ENCODE measurements around the gene STXBP4. TPM values are rescaled to one million over a fixed set of nuclear protein-coding genes. Genes with fewer than 3 reads are reported as not detected.

Gene STXBP4
- total RNA-seq, 6 donors from 2014 or later: 9.1 to 24.7 (median 11.9) TPM

DNA sequence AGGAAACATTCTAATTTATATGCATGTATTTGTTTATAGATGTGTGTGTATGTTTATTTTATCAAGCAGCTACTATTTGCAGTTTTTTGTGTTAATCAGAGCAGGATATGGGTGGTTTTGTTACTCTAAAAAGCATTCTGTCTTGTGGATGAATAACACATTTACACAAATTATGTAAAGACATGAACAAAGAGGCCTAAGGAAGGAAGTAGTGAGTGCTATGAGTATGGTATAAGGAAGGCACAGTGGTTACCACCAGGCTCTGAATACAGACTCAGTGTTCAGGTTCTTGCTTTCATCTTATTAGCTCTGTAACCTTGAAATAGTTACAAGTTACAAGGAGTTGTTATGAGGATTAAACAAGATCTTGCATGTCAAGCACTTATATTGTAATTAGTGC is 33.9 kb downstream of the STXBP4 start:
- Histone ChIP-seq H3K27me3 (no peaks in the 10 kb centered on the region), H3K9me3 (no peaks in the 10 kb centered on the region), H3K4me3 (no peak overlapping the region), H3K27ac (no peak overlapping the region), H3K36me3 (peaks cover 0 to 20% (median 0%) of the 10 kb centered on the region in 4 donors), H3K4me1 (no peaks in the 10 kb centered on the region)
- TF ChIP-seq POLR2AphosphoS5 (IDR thresholded peaks at IDR 0.05): no peak
- no peak for TF ChIP-seq EP300 (IDR thresholded peaks at IDR 0.05)
- TF ChIP-seq, protein P1, sequence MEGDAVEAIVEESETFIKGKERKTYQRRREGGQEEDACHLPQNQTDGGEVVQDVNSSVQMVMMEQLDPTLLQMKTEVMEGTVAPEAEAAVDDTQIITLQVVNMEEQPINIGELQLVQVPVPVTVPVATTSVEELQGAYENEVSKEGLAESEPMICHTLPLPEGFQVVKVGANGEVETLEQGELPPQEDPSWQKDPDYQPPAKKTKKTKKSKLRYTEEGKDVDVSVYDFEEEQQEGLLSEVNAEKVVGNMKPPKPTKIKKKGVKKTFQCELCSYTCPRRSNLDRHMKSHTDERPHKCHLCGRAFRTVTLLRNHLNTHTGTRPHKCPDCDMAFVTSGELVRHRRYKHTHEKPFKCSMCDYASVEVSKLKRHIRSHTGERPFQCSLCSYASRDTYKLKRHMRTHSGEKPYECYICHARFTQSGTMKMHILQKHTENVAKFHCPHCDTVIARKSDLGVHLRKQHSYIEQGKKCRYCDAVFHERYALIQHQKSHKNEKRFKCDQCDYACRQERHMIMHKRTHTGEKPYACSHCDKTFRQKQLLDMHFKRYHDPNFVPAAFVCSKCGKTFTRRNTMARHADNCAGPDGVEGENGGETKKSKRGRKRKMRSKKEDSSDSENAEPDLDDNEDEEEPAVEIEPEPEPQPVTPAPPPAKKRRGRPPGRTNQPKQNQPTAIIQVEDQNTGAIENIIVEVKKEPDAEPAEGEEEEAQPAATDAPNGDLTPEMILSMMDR (IDR thresholded peaks at IDR 0.05): no peak
- no peak for TF ChIP-seq POLR2A (IDR thresholded peaks at IDR 0.05)
- DNase-seq: no peak
- ATAC-seq (ENCODE audit: low FRiP score in 2 of 2): no peak

DNA sequence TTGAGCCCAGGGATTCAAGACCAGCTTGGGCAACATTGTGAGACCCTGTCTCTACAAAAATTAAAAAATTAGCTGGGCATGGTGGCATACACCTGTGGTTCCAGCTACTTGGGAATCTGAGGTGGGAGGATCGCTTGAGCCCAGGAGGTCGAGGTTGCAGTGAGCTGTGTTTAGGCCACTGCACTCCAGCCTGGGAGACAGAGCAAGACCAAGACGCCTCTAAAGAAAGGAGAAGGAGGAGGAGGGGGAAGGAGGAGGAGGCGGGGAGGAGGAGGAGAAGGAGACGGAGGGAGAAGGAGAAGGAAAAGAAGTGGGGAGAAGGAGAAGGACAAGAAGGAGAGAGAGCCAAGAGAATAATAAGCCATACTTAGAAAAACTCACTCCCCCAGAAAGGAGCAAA is 35.9 kb downstream of the STXBP4 start:
- no peak overlapping the region for H3K4me3 ChIP-seq
- no peak overlapping the region for H3K27ac ChIP-seq
- no peak for TF ChIP-seq POLR2A (IDR thresholded peaks at IDR 0.05)
- TF ChIP-seq EP300 (IDR thresholded peaks at IDR 0.05): no peak
- TF ChIP-seq, protein P1 (IDR thresholded peaks at IDR 0.05): no peak
- TF ChIP-seq POLR2AphosphoS5 (IDR thresholded peaks at IDR 0.05): no peak
- H3K27me3 ChIP-seq: no peaks in the 10 kb centered on the region
- peaks cover 0 to 30% (median 0%) of the 10 kb centered on the region in 4 donors for H3K36me3 ChIP-seq
- no peak for ATAC-seq (ENCODE audit: low FRiP score in 2 of 2)
- no peaks in the 10 kb centered on the region for H3K4me1 ChIP-seq
- DNase-seq: no peak
- H3K9me3 ChIP-seq: no peaks in the 10 kb centered on the region
- WGBS, 2 donors: 87% methylated on average over 5 of the region's 5 CpGs

DNA sequence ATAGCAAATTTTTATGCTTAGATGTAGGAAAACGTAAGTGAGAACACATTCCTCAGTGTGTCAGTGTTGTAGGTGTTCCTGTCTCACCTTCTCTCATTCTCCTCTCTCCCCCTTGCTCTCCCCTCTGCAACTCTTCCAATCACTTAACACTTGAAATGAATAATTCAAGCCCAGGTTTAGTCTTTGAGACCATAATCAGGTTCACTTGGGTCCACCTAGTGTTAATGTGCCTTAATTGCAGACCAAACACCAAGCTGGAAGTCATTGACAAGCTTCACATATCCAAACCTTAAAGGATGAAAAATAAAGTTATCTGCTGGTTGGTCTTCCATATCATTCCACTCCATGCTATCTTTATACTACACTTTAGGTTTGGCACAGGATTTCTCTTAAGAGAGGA is 37.0 kb downstream of the STXBP4 start:
- Histone ChIP-seq H3K9me3 (no peaks in the 10 kb centered on the region), H3K27me3 (no peaks in the 10 kb centered on the region), H3K27ac (no peak overlapping the region), H3K4me1 (no peaks in the 10 kb centered on the region), H3K36me3 (peaks cover 0 to 21% (median 0%) of the 10 kb centered on the region in 4 donors), H3K4me3 (no peak overlapping the region)
- DNase-seq (no peak), ATAC-seq (ENCODE audit: low FRiP score in 2 of 2) (no peak)
- WGBS, 2 donors: 94 to 100% methylated on average over 1 of the region's 1 CpG
- TF ChIP-seq EP300 (IDR thresholded peaks at IDR 0.05): no peak
- TF ChIP-seq, protein P1 (IDR thresholded peaks at IDR 0.05): peak in 3 of 6 experiments; percentile 18 to 26 (median 24)
- TF ChIP-seq POLR2A (IDR thresholded peaks at IDR 0.05): no peak

DNA sequence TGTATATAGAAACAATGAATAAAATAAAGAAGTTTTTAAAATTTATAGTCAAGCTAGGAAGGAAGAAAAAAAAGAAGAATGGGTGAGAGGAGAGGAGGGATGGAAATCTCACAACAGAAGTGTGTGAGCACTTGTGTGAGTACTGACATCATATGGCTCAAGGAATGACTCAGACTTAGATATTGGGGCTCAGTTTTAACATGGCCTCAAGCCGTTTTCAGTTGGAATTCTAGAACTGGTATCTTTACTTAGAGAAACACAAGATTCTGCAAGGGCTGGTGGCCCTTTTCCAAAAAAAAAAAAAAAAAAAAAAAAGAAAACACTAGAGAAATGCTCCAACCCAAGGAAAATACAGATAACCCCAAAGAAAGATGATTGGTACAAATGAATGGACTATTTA is 55.1 kb downstream of the STXBP4 start:
- H3K9me3 ChIP-seq: no peaks in the 10 kb centered on the region
- H3K27me3 ChIP-seq: no peaks in the 10 kb centered on the region
- TF ChIP-seq POLR2AphosphoS5 (IDR thresholded peaks at IDR 0.05): no peak
- no peak for TF ChIP-seq POLR2A (IDR thresholded peaks at IDR 0.05)
- TF ChIP-seq EP300 (IDR thresholded peaks at IDR 0.05): no peak
- TF ChIP-seq, protein P1 (IDR thresholded peaks at IDR 0.05): no peak
- no peaks in the 10 kb centered on the region for H3K36me3 ChIP-seq
- DNase-seq: no peak
- no peak for ATAC-seq (ENCODE audit: low FRiP score in 2 of 2)
- H3K4me1 ChIP-seq: no peaks in the 10 kb centered on the region
- no peak overlapping the region for H3K4me3 ChIP-seq
- H3K27ac ChIP-seq: no peak overlapping the region
- WGBS, 2 donors: 0% methylated on average over 1 of the region's 1 CpG

DNA sequence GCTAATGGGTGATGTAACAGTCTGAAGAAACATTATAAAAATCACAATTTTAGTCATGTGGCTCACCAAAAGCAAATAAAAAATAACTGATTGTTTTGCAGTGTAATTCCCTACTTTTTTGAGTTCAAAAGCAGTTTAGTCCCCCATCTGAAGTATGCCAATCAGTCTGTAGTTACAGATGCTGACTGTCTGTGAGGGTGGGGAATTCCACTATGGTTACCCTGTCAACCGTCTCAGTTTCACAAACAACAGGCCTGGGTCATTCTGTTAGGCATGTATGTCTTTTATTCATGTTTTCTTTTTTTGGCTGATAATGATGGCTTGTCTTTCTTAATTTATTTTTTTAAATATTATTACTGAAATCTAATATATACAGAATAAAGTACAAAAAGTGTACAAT is 69.3 kb downstream of the STXBP4 start:
- ATAC-seq (ENCODE audit: low FRiP score in 2 of 2): no peak
- WGBS, 2 donors: 0% methylated on average over 1 of the region's 1 CpG
- Histone ChIP-seq H3K4me1 (no peaks in the 10 kb centered on the region), H3K36me3 (peaks cover 0 to 2% (median 0%) of the 10 kb centered on the region in 4 donors), H3K27ac (no peak overlapping the region), H3K9me3 (no peaks in the 10 kb centered on the region), H3K27me3 (no peaks in the 10 kb centered on the region), H3K4me3 (no peak overlapping the region)
- DNase-seq: no peak
- TF ChIP-seq POLR2AphosphoS5 (IDR thresholded peaks at IDR 0.05) (no peak), EP300 (IDR thresholded peaks at IDR 0.05) (no peak), POLR2A (IDR thresholded peaks at IDR 0.05) (no peak)
- TF ChIP-seq, protein P1 (IDR thresholded peaks at IDR 0.05): no peak
